ENCODE results near the gene EXOC6. TPM values are rescaled to one million over a fixed set of nuclear protein-coding genes. Genes with fewer than 3 reads are reported as not detected.

Gene EXOC6
- total RNA-seq, 1 experiment from 2014 or later = 17.0 TPM

- TF ChIP-seq POLR2AphosphoS5 (IDR thresholded peaks at IDR 0.05; ENCODE audit: low read depth, low read length) = no peak
- peak; percentile 13; the same call in 1 of the 2 replicates for TF ChIP-seq CTCF (IDR thresholded peaks at IDR 0.05)
- ChIA-PET POLR2A (no interaction called here), CTCF (interaction anchor here (0.5 kb wide), 1 partner anchor 193 kb away, joined by 9 read pairs; no protein-coding TSS in a partner anchor)
- Histone ChIP-seq H3K27ac (ENCODE audit: low read length) (no peak overlapping the region), H3K36me3 (ENCODE audit: control insufficient read depth, insufficient read depth, low read length) (no peaks in the 10 kb centered on the region), H3K27me3 (ENCODE audit: control insufficient read depth, insufficient read depth, low read length) (no peaks in the 10 kb centered on the region), H3K4me3 (ENCODE audit: low read depth in 2 of 2, low read length in 2 of 2) (no peak overlapping the region), H3K9me3 (ENCODE audit: control insufficient read depth, insufficient read depth, low read depth, low read length) (no peaks in the 10 kb centered on the region), H3K4me1 (ENCODE audit: control insufficient read depth, insufficient read depth, low read length) (peaks cover 22% of the 10 kb centered on the region)
- intact Hi-C loops (cut with micrococcal nuclease; ENCODE audit: unreplicated experiment) (no loop called here), in situ Hi-C loops (cut with HindIII; ENCODE audit: low pct_unique_long_range_greater_than_20kb, low sequenced_read_pairs) (no loop called here)
- DNase-seq (ENCODE audit: low read depth, low spot score) (no peak), ATAC-seq (no peak)
- BruUV-seq (replicated peaks) = no TSS peak
Measured at GRCh38 chr10:92844746-92845145, 3.6 kb upstream of the EXOC6 start.

GRCh38 chr10:92845921-92846320 is 2.4 kb upstream of the EXOC6 start:
- no peak for TF ChIP-seq TCF7L2 (IDR thresholded peaks at IDR 0.05; ENCODE audit: low read depth, low read length)
- TF ChIP-seq POLR2AphosphoS5 (IDR thresholded peaks at IDR 0.05; ENCODE audit: low read depth, low read length) = no peak
- no peak for TF ChIP-seq REST (IDR thresholded peaks at IDR 0.05; ENCODE audit: insufficient read depth in 1 of 2, low read depth in 2 of 2, low read length in 1 of 2)
- no peak for TF ChIP-seq CTCF (IDR thresholded peaks at IDR 0.05)
- no peak for TF ChIP-seq SIN3A (IDR thresholded peaks at IDR 0.05; ENCODE audit: borderline replicate concordance, insufficient read depth, low read depth, low read length)
- BruUV-seq (replicated peaks) = no TSS peak
- no peak overlapping the region for H3K4me3 ChIP-seq (ENCODE audit: low read depth in 2 of 2, low read length in 2 of 2)
- no peak for DNase-seq (ENCODE audit: low read depth, low spot score)
- H3K36me3 ChIP-seq (ENCODE audit: control insufficient read depth, insufficient read depth, low read length) = no peaks in the 10 kb centered on the region
- peaks cover 23% of the 10 kb centered on the region for H3K4me1 ChIP-seq (ENCODE audit: control insufficient read depth, insufficient read depth, low read length)
- intact Hi-C loops (cut with micrococcal nuclease; ENCODE audit: unreplicated experiment) = no loop called here
- H3K9me3 ChIP-seq (ENCODE audit: control insufficient read depth, insufficient read depth, low read depth, low read length) = no peaks in the 10 kb centered on the region
- ATAC-seq = no peak
- in situ Hi-C loops (cut with HindIII; ENCODE audit: low pct_unique_long_range_greater_than_20kb, low sequenced_read_pairs) = no loop called here
- no peaks in the 10 kb centered on the region for H3K27me3 ChIP-seq (ENCODE audit: control insufficient read depth, insufficient read depth, low read length)
- POLR2A ChIA-PET = interaction anchor here (0.6 kb wide), 1 partner anchor 40 kb away, joined by 3 read pairs; no protein-coding TSS in a partner anchor
- H3K27ac ChIP-seq (ENCODE audit: low read length) = no peak overlapping the region
- CTCF ChIA-PET = no interaction called here
